ENCODE data around the gene TFDP2.

- TF ChIP-seq, protein P1, sequence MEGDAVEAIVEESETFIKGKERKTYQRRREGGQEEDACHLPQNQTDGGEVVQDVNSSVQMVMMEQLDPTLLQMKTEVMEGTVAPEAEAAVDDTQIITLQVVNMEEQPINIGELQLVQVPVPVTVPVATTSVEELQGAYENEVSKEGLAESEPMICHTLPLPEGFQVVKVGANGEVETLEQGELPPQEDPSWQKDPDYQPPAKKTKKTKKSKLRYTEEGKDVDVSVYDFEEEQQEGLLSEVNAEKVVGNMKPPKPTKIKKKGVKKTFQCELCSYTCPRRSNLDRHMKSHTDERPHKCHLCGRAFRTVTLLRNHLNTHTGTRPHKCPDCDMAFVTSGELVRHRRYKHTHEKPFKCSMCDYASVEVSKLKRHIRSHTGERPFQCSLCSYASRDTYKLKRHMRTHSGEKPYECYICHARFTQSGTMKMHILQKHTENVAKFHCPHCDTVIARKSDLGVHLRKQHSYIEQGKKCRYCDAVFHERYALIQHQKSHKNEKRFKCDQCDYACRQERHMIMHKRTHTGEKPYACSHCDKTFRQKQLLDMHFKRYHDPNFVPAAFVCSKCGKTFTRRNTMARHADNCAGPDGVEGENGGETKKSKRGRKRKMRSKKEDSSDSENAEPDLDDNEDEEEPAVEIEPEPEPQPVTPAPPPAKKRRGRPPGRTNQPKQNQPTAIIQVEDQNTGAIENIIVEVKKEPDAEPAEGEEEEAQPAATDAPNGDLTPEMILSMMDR (IDR thresholded peaks at IDR 0.05 in 8 of 11, conservative IDR thresholded peaks at IDR 0.05 in 3 of 11): no peak
- TF ChIP-seq POLR2AphosphoS5 (IDR thresholded peaks at IDR 0.05): no peak
- TF ChIP-seq POLR2A (IDR thresholded peaks at IDR 0.05): no peak
Observed at GRCh38 chr3:142064454-142064853, 84.9 kb downstream of the TFDP2 start.
